GM18520 (cell line): ENCODE measurements around the gene MICA.
"Not testable (repeated sequence)": the region's sequence is repeated elsewhere in the genome, so short reads cannot be mapped to it uniquely, and the experiment has no call there.

Experiments
- ATAC-seq: cut with Tn5 transposase; IDR thresholded peaks from one replicate; pipeline ENCODE4 v1.9.1; 2021; ENCODE audit not compliant: unreplicated experiment

MICA gene

DNA sequence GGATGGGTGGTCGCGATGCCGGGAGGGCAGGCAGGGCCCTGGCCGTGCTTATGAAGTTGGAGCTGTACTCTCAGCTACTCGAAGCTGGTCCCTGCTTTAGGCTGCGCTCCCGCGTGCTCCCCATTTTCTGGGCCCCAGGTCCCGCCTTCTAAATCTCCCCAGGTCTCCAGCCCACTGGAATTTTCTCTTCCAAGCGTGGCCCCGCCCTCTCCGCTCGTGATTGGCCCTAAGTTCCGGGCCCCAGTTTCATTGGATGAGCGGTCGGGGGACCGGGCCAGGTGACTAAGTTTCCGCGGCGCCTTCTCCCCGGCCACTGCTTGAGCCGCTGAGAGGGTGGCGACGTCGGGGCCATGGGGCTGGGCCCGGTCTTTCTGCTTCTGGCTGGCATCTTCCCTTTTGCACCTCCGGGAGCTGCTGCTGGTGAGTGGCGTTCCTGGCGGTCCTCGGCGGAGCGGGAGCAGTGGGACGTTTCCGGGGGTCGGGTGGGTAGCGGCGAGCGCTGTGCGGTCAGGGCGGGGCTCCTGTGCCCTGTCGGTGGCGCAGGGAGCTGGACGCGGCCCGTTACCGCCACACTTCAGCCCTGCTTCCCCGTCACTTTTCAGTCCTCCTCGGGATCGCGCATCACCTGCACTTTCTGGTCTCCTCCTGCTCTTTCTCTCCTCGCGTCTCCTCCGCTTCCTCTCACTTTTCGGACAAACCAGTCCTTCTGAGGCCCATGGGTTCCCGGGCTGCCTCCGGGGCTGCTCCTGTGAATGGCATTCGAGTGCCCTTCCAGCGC is at the start of gene MICA:
Gene MICA (plus strand): TSS at position 313 of the 778 bp plus-strand sequence. CDS start 38 bp downstream, at position 351.
- ATAC-seq: peak; percentile 44

DNA sequence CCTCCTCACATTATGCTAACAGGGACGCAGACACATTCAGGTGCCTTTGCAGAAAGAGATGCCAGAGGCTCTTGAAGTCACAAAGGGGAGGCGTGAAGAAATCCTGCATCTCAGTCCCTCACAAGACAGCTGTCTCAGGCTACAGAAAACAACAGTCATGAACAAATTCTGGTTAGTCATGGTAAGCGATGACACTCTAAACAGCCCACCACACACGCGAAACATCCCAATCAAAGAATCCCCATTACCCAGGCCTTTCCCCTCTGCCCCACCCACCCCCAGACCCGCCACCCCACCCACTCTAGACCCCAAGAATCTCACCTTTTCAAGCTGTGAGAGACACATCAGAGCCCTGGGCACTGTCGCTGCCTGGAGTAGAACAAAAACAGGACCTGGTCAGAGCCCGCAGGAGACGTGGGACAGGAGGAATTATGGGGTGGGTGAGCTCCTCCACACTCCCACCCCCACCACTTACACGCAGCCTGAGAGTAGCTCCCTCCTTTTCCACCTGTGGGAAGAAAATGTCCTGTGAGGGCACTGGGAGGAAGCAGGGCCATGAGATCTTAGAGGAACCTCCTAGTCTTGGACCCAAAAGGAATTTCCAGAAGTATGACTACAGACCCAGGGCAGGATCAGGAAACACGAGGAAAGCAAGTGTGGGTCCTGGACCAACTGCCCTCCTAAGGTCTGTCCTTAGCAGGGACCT is 49.1 kb upstream of the MICA start:
- no peak for ATAC-seq

DNA sequence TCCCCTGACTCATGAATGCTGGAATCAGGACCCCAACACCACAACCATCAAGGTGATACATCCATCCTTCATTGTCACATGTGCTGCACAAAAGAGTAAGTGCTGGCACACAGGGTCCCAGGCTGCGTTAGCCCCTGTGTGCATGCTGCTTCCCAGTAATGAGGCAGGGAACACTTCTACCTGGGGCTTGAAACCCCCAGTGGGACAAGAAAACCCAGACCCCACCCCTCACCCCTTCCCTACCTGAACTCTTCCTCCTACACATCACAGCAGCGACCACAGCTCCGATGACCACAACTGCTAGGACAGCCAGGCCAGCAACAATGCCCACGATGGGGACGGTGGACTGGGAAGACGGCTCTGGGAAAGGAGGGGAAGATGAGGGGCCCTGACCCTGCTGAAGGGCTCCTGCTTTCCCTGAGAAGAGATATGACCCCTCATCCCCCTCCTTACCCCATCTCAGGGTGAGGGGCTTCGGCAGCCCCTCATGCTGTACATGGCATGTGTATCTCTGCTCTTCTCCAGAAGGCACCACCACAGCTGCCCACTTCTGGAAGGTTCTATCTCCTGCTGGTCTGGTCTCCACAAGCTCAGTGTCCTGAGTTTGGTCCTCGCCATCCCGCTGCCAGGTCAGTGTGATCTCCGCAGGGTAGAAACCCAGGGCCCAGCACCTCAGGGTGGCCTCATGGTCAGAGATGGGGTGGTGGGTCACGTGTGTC is 48.4 kb upstream of the MICA start:
- no peak for ATAC-seq

DNA sequence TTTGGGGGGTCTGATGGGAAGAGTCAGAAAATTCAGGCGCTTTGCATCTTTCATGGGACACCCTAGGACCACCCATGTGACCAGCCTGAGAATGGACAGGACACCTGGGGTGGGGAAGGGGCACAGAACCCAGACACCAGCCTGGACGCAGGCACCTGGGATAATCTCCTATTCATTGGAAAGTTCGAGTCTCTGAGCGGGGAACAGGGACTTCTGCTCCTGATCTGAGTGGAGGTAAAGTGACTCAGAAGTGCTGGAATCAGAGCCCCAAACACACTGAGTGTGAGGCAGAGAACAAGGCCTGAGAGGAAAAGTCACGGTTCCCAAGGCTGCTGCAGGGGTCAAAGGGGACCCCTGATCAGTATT is 47.8 kb upstream of the MICA start:
- no peak for ATAC-seq

DNA sequence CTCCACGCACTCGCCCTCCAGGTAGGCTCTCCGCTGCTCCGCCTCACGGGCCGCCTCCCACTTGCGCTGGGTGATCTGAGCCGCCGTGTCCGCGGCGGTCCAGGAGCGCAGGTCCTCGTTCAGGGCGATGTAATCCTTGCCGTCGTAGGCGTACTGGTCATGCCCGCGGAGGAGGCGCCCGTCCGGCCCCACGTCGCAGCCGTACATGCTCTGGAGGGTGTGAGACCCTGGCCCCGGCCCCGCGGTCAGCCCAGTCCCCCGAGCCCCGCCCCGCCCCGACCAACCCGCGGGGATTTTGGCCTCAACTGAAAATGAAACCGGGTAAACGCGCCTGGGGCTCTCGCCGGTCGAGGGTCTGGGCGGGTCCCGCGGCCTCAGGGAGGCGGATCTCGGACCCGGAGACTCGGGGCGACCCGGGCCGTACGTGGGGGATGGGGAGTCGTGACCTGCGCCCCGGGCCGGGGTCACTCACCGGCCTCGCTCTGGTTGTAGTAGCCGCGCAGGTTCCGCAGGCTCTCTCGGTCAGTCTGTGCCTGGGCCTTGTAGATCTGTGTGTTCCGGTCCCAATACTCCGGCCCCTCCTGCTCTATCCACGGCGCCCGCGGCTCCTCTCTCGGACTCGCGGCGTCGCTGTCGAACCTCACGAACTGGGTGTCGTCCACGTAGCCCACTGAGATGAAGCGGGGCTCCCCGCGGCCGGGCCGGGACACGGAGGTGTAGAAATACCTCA is 47.0 kb upstream of the MICA start:
- no peak for ATAC-seq

DNA sequence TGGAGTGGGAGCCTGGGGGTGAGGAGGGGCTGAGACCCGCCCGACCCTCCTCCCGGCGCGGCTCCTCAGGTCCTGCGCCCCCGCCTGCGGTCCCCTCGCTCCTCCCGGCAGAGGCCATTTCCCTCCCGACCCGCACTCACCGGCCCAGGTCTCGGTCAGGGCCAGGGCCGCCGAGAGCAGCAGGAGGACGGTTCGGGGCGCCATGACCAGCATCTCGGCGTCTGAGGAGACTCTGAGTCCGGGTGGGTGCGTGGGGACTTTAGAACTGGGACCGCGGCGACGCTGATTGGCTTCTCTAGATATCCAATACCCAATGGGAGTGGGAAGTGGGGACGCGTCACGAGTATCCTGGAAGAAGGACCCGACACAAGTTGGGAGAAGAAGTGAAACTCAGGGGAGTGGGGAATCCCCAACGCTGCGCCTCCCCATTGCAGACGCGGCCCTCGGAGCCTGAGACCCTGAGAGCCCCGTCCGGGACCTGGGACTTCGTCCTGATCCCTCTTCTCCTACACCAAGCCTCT is 46.4 kb upstream of the MICA start, which contains the start of gene HLA-B:
Gene HLA-B (minus strand): TSS at position 234 of the 521 bp plus-strand sequence. CDS start 21 bp downstream, at position 213.
- ATAC-seq: peak; percentile 83

DNA sequence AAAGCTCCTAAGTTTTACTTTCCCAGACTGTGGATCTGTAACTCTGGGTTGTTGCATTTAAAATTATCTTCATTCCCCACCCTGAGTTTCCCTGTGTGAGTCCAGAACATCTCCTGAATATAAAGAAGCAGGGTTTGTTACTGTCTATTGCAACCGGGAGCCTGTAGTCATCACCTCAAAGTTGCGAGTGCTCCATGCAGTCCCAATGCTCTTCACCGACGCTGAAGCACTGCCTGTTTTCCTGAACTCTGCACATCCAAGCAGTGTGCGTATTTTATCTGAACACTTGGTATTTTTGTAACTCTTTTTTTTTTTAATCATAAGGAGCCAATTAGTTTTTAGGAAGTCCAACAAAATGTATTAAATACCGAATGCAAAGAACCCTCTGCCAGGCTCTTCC is 45.5 kb upstream of the MICA start:
- no peak for ATAC-seq

DNA sequence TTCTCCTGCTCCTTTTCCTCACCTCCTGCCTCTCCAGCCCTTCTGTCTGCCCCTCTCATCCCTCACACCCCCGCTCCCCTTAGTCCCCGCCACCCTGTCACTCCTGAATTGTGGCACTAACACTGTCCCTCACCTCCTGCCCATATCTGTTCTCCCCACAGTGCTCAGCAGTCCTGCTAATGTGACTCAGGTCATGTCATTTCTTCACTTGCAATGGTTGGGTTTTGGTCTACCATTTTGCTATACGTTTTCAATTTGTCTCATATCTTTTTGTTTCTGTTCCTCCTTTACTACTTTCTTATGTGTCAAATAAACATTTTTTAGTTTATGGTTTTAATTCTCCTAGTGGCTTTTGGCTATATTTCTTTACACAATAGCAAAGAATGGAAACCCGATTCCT is 45.1 kb upstream of the MICA start:
- ATAC-seq: no peak

DNA sequence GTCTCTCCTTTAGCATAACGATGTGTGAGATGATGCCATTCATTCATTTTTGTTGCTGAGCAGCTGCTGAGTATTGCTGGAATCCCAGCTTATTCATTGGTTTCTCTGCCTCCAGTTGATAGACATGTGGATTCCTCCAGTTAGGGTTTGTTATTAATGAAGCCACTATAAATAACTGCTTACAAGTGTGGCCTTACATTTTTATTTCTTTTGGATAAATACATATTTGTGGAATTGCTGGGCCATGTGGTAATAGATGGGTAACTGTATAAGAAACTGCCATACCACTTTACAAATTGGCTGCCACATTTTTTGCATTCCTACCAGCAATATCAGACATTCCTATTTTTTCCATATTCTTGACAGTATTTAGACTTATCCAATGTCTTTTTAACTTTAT is 43.8 kb upstream of the MICA start:
- no peak for ATAC-seq

DNA sequence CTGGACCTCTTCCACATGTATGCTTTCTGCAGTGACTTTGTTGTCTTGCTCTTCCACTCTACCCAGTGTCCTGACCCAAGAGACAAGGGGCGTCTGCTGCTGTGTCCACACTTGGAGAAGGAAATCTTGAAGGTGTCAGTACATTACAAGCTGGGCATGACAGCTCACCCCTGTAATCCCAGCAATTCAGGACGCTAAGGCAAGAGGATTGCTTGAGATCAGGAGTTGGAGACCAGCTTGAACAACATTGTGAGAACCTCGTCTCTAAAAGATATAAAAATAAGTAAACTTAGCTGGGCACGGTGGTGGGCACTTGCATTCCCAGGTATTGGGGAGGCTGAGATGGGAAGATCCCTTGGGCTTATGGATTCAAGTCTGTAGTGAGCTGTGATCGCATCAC is 40.6 kb upstream of the MICA start:
- no peak for ATAC-seq

DNA sequence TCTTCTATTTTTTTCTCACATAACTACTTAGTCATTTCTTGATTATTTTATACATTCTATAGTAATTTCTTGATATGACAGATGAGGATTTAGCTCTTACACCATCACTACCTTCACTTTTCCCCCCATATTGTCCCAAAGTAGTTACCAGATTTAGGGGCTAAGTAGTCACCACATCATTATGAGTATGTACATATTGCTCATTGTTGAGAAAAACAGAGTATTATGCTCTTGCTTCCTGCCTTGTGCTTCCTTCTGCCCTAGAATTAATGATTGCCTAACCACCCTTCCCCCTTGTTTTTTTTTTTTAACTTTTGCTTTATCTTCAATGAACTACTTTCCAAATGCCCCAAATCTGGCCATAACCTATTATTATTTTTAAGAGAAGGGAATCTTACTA is 39.6 kb upstream of the MICA start:
- ATAC-seq: no peak

DNA sequence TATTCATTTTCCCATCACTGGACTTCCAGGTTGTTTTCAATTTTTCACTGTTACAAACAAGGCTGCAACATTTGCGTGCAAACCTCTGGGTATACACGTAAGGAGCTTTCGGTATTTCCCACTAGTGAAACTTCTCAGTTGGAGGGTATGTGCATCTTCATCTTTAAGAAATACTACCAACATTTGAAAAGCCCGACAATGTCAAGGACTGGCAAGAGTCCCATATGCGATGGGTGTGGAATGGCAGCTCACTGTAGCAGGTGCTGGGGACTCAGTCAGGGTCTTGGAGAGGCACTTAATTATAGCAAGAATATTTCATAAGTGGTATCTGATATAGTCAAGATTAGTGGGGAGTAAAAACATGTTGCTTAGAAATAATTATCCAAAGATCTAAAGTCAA is 37.5 kb upstream of the MICA start:
- ATAC-seq: no peak

DNA sequence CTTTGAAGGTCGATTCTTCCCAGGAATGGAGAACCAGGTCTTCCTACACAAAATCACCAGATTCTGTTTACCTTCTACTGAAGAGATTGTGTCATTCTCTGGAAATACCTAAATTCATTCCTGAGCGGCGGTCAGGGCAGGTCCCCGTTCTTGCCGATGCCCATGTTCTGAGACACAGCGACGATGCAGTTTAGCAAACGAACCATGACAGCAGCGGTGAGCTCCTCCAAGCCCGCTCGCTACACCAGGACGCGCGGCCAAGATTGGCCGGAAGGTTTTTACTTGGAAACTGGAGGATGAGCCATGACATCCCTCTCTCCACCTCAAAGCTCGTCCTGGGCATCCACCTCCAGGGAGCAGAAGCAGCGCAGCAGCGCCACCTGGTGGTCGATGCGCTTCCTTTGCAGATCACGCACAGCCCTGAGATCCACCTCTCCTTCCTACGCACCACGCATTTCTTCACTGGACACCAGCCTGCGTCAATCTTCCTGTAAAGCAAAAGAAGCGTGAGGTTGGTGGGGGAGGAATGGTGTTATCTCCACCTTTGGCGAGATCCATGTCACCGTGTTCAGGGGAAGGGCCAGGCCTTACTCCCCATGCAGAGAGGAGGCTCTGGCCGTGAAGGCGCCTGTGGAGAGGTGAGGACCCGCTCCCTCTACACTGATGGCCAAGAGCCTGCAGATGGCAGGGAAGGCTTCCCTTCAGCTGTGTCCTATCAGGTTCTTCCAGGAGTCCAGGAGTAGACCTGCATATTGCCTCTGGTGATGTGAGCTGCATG is 36.5 kb upstream of the MICA start:
- peak; percentile 58 for ATAC-seq

DNA sequence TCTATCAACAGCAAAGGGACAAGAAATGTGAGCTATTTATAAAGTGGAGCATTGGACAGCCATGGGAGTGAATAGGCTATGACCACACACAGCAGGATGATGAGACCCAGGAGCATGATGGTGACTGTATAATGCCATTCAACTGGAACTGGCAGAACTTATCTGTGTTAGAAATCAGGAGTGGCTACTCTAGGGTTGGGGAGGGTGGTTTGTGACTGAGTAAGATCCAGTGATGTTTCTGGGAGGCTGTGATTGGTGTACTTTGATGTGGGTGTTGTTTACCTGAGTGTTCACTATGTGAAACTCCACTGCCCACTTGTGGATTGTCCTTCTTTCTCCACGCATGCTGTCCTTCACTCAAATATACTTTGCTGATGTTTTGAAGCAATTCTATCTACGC is 34.9 kb upstream of the MICA start:
- no peak for ATAC-seq

DNA sequence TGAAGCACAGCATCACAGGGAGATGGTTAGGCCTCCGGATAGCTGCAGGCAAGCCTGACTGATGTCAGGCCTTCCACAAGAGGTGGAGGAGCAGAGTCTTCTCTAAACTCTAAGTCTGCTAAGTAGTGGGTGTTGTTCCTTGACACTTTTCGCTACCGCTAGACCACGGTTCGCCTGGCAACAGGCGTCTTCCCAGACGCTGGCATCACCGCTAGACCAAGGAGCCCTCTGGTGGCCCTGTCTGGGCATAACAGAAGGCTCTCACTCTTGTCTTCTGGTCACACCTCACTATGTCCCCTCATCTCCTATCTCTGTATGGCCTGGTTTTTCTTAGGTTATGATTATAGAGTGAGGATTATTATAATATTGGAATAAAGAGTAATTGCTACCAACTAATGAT is 29.3 kb upstream of the MICA start:
- not testable (repeated sequence) for ATAC-seq

DNA sequence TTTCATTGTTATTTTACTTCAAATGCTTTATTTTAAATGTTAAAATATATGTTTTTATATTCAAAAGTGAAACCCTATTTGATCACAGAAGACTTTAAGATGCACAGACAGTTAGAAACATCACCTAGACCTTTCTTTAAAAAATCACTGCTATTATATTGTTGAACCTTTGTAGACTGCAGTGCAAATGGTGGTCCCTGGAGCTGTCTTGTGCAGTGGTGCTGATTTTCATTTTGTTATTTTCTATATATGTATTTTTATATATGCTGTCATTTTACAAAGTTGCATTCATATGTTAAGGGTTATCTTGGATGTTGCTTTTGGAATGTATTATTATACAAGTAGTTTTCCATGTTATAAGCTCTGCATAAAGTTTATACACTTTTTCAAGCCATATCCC is 27.7 kb upstream of the MICA start:
- no peak for ATAC-seq

DNA sequence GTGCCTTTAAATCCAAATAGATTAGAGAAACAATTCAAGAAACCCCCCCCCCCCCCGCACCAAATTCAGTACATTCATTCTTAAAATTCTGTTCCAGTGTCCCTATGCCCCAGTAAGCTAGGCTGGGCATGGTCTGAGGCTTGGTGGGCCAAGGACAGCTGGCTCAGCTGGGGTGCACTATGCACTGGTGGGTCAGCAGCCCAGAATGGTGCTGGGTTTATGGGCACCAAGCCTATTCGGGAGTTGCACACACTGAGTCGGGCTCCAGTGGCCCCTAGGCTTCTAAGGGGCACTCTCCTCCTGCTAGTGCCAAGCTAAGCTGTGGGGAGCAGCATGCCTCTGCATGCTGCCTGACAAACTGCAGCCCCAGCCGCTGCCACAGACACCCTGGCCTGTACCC is 26.4 kb upstream of the MICA start:
- ATAC-seq: no peak

DNA sequence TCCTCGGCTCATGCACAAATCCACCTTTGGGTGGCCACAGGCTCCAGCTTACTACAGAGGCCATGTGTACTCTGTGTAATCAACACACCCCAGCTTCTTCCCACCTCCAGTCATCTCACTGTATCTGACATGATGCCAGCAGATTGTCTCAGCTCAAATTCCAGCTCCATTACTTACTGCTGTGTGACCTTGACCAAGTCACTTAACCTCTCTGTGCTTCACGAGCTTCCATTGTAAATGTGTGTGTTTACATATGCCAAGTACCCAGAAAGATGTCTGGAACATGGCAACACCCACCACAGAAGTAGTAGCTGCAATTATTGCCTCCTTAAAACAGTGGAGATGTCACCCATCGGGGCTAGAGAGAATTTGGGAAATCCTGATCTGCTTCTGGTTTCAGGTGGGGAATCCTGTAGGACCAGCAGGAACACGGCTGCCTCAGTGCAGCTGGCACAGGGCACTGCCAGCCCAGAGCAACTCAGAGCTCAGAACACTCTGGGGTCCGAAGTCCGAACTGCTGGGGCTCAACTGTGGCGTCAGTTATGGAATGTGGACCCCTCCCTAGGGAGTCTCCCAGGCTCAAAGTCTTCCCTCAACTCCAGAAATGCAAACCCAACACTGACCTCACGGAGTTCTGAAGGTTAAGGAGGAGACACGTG is 25.2 kb upstream of the MICA start:
- ATAC-seq: no peak

DNA sequence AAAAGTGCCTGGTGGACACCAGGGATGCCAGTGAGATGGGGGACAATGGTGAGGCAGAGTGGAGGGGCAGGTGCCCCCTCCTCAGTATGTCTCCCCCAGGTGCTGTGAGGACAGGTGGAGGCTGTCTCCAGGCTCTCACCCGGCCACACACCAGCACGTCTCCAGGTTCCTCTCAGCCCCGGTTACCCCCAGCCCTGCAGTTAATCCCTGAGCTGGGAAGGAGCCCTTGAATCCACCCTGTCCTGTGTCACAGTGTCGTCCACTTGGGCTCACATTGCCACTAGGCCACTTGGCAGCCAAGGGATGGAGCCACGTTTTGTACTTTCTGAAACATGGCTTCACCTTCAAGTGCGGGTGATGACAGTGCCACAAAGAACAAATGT is 24.7 kb upstream of the MICA start:
- no peak for ATAC-seq

DNA sequence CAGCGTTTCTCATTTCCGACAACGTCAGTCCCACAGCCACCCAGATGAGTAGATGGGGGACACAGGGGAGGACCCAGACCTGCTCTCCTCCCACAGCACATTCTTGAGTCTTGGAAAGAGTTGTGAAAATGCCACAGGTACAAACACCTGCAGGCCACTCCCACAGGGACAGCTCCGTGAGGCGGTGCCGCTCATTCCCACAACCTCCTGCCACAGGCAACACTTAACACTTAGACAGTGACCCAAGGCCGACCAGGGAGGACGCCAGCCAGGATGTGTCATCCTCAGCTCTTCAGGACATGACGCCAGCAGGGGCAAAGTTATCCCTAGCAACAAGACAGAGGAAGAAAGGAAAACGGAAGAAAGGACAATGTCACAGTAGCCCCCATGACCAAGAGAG is 23.5 kb upstream of the MICA start:
- ATAC-seq: no peak
